Amniotic epithelial cell (primary cell): ENCODE measurements around the gene SMIM36.
A peak's percentile ranks its signal among the peaks of the same experiment; 100 is the strongest.
"Not testable (repeated sequence)": the region's sequence is repeated elsewhere in the genome, so short reads cannot be mapped to it uniquely, and the experiment has no call there.

Experiments used
- DNase-seq: peaks from one replicate; pipeline ENCODE4 v3.0.0-alpha.2; 2010; ENCODE audit warnings: low read depth

Gene SMIM36

DNA sequence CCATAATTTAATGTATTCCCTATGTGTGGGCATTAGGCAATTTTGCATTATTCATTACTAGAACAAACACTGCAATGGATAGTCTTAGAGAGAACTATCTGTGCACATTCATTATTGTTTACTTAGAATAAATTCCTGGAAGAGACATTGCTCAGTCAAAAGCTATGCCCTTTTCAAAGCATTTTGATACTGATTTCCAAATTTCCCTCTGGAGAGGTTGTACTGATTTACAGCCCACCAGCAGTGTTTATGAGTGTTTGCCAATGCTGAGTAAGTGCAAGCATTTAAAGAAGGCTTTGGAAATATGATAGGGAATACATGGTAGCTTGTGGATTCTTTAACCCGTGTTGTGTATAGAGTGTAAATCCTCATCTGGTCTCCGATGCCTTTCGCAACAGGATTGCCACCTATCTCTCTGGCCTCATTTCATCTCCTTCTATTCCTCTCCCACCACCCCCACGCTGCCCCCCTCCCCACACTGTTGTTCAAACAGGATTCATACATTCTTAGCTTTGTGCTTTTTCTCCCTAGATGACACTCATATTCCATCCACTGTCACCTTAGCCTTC, 56.3 kb downstream of the SMIM36 start:
- peak; percentile 99 for DNase-seq

GRCh38 chr17:55453839-55454557, 57.3 kb downstream of the SMIM36 start:
- no peak for DNase-seq

DNA sequence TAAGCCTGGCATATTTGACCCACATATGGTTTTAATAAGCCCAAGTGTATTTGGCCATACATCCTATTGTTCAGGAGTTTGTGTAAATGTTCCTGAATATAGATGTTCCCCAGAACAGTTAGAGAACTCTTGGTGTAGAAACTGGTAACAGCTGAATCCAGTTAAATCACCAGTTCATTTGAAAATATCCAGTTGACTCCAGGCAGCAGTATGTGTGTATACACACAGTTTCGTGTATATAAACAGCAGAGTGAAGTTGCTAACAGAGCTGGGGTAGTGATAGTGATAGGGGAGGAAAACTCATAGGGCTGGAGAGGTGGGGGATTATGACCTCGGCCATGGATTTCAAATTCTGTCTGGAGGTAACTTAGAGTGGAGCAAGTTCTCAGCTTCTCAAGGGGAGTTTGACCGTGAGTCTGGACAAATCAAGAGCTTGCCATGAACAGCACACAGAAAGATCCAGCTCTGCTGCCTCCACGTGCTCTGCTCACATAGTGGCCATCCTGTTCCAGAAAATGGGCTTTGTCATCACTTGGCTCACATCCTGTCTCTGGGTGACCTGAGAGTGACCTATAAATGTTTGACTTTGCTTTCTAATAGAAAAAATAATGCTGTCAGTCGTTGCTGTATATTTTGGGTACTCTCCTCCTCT, 59.0 kb downstream of the SMIM36 start:
- DNase-seq: peak; percentile 59

GRCh38 chr17:55451758-55452138, 59.5 kb downstream of the SMIM36 start:
- no peak for DNase-seq

GRCh38 chr17:55451203-55451641, 60.0 kb downstream of the SMIM36 start:
- peak; percentile 92 for DNase-seq

DNA sequence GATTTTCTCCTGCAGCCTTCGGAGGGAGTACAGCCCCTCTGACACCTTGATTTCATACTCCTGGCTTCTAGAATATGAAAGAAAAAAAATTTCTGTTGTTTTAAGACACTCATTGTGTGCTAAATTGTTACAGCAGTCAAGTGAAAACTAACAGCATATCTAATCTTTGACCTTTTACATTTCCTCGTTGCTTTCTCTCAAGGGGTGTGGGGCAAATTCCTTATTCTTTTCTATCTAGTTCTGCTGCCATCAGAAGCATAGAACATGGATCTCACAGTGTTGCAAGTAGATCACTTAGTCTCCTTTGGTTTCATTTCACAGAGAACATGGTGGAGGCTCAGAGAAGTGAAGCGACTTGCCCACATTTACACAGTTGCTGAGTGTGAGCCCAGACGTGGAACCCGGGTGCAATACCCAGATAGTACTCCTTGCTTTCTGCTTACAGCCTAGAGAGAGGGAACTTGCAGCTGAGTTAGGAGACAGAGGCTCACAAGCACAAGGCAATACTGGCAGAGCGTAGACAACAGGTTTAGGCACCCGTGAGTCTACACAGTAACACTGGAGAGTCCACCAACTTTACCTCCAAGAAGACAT, 60.9 kb downstream of the SMIM36 start:
- no peak for DNase-seq

DNA sequence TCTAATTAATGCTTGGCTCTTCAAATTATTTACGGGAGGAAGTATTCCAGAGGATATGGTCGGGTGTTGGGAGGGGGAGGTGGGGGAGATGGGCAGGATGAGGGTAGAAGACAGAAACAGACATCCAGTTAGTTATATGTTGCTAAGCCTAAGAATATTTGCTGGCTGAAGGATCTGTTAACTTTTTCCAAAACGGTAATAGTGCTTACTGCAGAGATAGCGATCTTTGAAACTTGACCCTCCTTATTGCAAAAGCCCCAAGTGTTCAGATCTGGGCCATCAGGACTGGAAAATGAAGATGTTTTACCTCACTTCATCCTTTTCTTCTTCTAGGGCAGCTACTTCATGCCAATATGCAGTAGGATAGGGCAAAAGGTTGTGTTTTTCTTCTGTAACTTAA, 62.6 kb downstream of the SMIM36 start:
- peak; percentile 84 for DNase-seq

DNA sequence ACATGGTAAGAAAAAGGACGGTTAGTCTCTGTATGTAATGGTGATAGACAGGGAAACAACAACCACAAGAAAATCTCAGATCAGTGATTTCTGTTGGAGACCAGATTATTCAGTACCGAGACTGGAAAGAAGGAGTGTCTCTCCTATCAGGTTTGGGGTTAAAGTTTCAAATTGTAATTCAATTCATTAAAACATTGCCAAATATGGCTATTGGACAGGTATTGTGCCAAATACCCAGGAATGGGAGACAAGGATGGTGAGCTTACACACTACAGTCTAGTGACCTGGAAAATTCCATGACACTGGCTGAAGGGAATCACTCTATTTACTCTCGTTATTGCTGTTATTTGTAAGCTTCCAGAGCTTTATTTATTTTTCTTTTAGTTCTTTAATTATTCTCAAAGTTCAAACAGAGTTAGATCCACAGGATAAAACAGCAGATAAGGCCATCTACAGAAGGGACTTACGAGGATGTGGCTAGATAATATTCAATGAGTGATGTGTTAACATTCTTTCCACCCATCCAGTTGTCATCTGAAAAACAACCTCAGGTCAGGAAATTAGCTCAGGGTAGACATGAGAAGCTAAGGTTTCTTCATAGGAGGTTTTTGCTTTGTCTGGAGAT, 64.6 kb downstream of the SMIM36 start:
- peak; percentile 65 for DNase-seq

- DNase-seq: not testable (repeated sequence)
Observed at GRCh38 chr17:55446004-55446403, 65.2 kb downstream of the SMIM36 start.

DNA sequence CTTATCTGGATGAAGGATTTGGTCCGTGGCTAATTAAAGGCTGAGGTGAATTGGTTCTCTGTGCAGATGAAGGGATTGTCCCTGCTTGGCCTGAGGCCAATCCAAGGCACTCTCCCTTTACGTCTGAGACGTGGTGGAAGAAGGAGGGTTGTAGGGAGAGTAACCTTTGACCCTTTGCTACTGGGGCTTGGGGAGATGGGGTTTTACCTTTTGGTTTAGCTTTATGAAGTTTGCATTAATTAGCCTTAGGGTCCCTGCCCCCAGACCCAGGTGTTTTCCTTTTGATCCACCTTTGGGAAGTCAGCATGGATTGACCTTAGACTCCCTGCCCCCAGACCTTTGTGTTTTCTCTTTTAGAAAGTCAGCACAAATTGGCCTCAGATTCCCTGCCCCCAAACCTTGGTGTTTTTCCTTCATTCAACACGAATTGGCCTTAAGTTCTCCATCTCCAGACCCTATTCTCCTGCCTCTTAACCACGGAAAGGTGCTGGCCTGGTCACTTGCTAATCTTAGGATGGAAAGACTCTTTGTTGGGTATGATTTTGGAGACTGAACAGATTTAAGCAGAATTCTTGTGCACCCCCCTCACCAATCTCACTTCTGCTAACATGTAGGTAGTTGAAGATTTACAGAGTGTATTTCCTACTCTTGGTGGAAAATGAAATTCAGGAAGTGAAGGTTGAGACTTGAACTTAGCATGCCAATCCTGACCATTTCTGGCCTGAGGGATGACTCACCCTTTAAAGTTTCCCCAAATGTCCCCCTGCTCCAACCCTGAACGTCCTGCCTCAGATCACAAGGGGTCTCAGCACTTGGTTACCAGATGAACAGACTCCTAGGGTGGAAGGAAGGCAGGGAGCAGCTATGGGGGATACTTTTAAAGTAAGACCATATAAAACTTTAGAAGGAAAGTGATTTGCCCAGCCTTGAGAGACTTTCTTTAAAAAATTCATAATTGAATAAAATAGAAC, 66.5 kb downstream of the SMIM36 start:
- no peak for DNase-seq

DNA sequence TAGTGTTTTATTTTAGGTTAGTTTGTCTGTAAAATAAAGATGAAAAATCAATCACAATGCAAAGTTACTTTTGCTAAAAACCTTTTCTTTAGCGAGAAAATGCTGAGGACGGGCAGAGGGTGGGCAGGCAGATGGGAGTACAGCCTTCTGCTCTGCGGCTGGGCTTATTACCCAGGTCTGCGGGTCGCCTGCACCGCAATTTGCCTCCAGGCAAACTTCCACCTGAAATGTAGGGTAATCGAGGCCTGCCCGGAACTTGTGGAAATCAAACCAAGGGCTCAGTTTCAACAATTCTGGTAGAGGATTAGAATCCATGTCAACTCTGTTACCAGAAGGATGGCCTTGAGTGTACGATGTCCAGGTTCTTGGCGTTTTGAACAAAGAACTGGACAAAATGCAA, 67.3 kb downstream of the SMIM36 start:
- no peak for DNase-seq

GRCh38 chr17:55442953-55443683, 68.1 kb downstream of the SMIM36 start:
- DNase-seq: peak; percentile 85

DNA sequence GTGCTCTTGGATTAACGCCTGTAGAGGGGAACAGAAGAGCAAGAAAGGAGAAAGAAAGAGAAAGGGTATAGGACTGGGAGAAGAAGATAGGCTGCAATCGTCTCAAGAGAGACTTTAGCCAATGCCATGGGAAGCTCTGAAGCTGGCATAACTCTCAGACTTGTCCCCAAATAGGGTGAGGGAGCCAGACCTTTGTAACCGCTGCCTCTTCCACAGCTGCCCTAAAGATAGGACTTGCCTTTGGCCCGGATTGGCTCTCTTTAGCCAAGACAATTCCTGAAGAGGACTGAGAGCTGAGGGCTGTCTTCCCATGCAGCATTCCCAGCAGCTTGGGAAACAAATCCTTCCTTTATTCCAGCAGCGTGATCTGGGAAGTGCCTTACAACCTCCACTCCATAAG, 68.8 kb downstream of the SMIM36 start:
- no peak for DNase-seq

- no peak for DNase-seq
Observed at GRCh38 chr17:55441544-55441943, 69.7 kb downstream of the SMIM36 start.

DNA sequence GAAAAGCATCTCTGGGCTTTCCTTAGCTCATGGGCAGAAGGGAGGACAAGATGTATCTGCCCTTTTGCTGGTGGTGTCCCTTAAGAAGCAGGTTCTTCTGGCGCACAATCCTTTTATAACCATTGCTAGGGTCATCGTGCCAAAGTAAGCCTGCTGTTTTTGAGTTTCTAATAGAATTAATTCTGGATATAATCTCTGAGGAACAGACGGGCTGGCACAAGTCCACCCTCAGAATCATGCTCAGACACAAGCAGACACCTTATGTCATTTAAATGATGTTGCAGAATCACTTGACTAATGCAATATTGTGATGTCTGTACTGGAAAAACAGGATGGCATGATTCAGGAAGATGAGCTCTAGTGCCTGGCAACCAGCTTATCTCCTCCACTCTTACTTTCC, 70.9 kb downstream of the SMIM36 start:
- DNase-seq: peak; percentile 77

DNA sequence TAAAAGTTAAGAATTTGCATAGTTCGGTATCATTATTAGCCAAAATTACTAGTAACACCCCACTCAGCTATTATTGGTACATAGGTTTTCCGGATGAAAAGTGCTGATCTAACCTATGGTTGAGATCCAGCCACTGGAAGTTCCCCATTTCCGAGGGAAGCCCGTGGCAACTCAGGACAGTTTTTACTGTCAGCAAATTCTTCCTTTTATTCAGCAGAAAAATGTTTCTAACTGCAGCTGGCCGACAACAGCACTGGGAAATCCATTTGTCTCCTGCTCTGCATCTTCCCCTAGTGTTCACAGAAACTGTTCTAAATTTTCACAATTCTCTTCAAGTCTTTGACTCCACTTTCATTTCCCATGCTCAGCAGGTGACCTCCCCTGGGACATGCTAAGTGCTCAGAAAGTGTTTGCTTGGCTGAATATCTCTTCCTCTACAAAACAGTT, 74.1 kb downstream of the SMIM36 start:
- no peak for DNase-seq

- no peak for DNase-seq
Observed at GRCh38 chr17:55436224-55437158, 74.8 kb downstream of the SMIM36 start.

- DNase-seq: no peak
Observed at GRCh38 chr17:55435408-55435807, 75.8 kb downstream of the SMIM36 start.

DNA sequence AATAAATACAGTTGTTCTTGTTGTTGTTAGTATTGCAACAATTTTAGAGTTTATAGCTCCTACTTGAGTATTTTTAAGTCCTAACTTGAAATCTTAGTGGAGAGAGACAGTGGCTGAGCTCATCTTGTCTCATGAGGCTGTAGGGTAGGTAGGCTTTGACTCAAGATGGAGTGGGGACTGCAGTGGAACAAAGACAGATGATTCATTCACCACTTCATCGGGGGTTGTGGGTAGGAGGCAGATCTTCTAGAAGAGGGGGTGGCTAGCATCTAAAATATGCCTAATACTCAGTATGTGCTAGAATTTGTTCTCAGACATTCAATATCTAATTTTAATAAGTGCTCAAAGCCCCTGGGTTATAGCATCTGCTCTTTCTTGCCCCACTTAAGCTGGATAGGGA, 76.5 kb downstream of the SMIM36 start:
- DNase-seq: no peak
